HG03565 (cell line): ENCODE results near the gene COG2.
"Not testable (repeated sequence)": the region's sequence is repeated elsewhere in the genome, so short reads cannot be mapped to it uniquely, and the experiment has no call there.

Experiments
- ATAC-seq: cut with Tn5 transposase; IDR thresholded peaks from one replicate; pipeline ENCODE4 v1.9.1; 2021; ENCODE audit warnings: mild to moderate bottlenecking, moderate library complexity; ENCODE audit not compliant: unreplicated experiment

COG2 gene, protein sequence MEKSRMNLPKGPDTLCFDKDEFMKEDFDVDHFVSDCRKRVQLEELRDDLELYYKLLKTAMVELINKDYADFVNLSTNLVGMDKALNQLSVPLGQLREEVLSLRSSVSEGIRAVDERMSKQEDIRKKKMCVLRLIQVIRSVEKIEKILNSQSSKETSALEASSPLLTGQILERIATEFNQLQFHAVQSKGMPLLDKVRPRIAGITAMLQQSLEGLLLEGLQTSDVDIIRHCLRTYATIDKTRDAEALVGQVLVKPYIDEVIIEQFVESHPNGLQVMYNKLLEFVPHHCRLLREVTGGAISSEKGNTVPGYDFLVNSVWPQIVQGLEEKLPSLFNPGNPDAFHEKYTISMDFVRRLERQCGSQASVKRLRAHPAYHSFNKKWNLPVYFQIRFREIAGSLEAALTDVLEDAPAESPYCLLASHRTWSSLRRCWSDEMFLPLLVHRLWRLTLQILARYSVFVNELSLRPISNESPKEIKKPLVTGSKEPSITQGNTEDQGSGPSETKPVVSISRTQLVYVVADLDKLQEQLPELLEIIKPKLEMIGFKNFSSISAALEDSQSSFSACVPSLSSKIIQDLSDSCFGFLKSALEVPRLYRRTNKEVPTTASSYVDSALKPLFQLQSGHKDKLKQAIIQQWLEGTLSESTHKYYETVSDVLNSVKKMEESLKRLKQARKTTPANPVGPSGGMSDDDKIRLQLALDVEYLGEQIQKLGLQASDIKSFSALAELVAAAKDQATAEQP

DNA sequence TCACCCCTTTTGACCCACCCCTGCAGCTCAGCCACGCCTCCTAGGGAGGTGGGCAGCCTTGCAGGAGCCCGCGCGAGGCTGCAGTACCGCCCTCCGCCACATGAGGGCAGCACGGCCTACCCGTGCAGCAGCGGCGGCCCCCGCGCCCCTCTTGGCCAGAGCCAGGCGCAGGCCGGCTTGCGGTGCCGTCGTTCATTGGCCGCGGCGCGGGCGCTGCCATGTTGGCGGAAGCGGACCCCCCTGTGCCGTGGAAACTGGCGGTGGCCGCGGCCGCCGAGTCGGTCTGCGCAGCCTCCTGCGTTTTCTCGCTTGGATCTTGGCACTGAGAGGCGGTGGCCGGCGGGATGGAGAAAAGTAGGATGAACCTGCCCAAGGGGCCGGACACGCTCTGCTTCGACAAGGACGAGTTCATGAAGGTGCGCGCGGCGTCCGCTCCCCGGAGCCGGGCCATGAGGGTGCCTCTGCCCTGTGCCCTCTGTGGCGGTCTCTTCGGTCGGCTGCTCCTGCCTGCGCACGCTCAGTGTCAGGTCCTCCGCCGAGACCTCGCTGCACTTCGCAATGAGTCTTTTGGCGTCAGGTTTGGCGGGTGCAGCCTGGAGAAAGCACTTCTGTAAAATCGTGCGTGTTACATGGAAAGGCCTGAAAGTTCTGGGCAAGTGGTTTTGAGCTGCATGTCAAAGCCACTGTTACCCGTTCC, at the start of gene COG2:
COG2 (plus strand) TSS at position 219 of the 697 bp plus-strand sequence; CDS start at position 345, 126 bp downstream.
- ATAC-seq = peak; percentile 91

DNA sequence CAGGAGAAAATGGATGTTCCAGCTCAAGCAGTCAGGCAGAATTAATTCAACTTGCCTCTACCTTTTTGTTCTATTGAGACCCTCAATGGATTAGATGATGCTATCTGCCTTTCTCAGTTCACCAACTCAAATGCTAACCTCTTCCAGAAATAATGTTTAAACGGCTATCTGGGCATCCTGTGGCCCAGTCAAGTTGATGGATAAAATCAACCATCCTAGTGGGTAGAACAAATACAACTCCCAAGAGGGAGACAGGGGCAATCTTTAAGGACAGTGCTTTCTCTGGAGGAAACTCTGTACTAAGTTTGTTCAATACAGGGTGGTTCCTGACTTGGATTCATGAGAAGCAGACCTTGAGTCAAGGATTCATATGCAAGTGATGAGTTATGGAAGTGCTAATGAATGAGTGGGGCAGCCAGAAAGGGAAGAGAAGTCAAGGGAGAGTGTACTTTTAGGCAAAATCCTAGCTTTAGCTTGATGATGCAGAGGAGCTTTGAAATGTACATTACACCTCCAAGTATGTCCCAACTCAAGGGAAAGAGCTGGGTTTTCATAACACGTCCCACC, 49.4 kb upstream of the COG2 start:
- ATAC-seq = no peak

DNA sequence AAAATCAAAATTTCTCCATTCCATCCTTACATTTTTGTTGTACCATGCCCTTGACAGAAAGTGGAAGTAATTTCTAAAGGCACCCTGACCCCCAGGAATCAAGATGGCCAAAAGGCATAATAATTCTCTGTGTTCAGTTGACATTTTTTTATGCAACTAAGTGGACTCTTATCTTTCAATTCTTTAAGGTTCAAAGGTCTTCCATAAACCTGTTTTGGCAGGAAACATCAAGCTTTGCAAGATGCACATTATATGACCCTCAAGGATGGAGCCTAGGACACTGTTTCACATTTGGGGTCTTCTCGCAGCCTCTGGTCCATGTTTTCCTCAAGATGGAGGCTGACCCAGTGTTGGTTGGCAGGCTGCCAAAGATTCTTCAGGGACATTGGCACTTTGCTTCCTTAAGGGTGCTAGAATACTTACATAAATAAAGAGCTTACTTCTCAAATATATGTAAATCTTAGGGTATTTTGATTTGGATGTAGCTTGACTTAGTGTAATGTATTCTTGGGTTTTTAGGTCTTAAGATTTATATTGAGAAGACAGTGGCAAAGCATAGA, 48.0 kb upstream of the COG2 start:
- ATAC-seq = no peak

DNA sequence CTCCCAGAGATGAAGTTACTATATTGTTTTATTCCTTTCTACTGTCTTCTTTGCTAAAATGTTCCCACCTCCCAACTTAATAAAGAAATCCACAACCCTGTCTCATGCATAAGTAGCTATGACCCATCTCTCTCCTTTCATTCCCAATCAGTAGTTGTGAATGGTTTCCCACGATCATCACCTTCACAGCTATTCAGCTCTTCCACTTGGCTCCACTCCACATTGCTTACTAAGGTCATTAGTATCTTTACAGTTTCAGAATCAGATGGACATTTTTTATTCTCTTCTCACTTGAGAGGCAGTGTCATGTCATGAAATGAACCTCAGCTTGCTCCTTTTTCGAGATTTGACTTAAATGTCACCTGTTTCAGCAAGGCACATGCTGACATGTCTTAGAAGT, 47.1 kb upstream of the COG2 start:
- ATAC-seq = no peak

DNA sequence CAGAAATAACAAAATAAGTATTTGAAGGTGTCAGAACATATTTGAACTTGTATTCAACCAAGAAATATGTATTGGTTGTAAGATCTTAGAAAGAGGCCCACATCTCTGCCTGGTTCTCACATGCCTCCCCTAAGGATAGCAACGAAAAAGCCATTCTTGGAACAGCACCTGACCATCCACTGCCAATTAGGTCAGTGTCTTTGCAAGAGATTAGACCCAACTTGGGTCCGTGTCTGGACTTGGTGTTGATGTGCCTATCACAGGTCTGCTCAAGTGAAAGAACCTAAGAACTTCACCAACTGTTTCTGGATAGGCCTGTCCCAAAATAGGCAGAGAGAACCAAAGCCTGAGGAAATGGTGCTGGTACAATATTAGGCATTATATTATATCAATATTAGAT, 46.0 kb upstream of the COG2 start:
- ATAC-seq = no peak

DNA sequence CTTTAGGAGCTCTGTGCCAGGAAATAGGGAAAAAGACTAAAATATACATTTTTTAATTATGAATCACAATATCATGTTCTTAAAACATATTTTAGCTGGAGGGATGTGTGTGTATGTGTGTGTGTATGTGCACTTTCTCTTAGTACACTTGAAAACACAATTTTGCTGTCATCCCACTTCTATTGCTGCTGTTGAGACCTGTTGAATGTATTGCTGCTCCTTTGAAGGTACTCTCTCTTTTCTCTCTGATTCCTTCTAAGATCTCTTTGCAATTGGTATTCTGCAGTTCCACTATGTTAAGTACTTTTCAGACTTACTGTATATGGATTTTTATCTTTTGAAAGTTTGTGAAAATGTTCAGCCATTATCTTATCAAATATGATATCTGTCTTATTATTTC, 43.5 kb upstream of the COG2 start:
- no peak for ATAC-seq

DNA sequence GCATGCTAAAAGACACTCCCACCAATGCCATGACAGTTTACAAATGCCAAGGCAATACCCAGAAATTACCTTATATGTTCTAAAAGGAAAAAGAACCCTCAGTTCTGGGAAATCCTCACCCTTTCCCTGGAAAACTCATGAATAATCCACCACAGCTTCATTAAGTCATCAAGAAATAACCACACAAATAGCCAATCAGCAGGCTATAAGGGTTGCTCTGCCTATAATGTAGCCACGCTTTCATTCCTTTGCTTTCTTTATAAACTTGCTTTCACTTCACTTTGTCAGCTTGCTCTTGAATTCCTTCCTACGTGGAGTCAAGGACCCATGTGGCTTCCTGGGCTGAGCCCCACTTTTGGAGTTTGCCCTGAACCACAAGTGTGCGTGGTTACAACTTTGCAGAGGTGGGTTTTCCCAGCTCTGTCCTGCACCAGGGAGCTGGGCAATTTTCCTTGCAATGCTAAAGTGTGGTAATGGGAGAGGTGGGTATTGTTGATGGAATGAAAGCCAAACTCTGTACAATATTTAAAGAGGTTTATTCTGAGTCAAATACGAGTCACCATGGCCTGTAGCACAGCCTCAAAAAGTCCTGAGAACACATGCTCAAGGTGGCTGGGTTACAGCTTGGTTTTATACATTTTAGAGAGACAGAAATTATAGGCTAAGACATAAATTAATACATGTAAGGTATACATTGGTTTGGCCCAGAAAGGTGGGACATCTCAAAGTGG, 42.2 kb upstream of the COG2 start:
- no peak for ATAC-seq

DNA sequence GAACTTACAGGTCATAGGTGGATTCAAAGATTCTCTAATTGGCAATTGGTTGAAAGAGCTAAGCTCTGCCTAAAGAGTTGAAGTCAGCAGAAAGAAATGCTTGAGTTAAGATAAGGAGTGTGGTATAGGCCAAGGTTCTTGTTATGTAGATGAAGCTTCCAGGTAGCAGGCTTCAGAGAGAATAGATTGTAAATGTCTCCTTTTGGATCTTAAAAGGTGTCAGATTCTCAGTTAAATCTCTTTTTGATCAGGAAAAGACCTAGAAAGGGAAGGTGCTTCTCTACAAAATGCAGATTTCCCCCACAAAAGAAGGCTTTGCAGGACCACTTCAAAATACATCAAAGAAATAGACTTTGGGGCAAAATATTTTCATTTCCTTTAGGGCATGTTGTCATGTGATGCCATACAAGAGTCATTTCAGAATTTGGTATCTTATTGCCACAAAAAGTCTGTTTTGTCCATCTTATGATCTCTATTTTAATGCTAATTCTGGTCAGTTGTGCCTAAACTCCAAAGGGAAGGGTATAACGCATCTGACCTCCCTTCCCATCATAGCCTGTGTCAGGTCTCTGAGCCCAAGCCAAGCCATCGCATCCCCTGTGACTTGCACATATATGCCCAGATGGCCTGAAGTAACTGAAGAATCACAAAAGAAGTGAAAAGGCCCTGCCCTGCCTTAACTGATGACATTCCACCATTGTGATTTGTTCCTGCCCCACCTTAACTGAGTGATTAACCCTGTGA, 41.5 kb upstream of the COG2 start:
- ATAC-seq = not testable (repeated sequence)

DNA sequence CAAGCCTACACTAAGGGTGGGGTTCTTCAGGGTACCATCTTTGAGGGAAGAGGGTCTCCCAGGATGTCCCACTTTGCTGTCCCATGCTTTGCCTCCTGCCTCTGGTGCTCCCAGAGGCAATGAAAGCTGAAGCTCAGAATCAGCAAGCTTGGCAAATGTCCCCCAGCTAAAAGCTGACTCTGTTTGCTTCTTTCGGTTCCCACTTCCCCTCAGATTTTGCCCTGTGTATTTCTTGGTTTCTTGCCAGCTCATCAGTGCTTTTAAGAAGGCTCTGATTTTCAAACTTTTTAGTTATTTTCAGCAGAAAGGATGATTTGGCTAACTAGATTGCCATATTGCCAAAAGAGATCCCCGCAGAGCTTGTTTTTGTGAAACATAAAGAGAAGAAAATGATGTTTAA, 33.1 kb upstream of the COG2 start:
- no peak for ATAC-seq

DNA sequence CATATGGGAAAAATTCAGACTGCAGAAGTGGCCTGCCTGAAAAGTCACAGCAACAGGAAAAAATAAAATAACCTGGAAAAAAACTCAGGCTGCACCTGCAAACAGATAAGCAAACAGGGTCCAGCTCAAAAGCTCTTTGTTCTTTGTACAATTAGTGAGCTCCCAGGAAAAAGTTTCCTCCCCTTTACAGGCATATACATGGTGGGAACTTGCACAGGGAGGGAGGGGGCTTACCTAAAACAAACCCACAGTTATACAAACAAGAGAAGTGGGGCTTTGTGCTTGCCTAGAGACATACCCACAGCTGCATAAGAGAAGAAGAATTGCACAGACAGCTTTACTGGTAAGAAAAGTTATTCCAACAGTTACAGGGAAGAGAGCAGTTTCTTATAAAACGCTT, 31.7 kb upstream of the COG2 start:
- no peak for ATAC-seq

DNA sequence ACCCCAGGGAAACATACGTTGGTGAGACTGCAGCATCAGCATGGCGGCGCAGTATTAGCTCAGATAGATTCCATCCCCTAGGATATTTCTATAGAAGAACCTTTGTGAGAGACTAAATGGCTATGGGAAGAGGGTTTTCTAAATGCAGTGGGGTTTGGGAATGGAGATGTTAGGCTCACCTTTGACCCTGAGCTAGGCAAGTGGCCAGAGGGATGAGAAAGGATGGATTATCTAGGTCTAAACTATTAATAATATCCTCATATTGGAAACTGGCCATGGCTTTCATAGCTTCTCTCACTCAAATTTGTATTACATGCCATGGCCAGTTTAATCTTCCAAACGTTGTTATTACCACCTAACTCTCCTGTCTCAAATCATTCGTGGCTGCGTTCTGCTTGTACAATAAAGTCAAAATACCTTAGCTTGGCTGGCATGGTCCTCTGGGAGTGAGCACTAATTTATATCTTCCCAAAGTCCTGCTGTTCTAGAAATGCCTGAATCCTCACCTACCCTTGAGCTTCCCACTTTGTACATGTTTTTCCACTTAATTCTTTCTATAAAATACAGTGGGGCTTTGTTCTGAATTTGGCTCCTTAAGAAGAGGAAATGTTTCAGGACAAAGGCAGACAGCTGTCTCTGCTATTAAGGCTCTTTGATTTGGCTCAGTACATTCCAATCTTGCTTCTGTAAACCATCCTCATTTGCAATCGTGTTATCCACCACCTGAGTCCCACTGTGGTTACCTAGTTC, 31.0 kb upstream of the COG2 start:
- ATAC-seq = no peak

DNA sequence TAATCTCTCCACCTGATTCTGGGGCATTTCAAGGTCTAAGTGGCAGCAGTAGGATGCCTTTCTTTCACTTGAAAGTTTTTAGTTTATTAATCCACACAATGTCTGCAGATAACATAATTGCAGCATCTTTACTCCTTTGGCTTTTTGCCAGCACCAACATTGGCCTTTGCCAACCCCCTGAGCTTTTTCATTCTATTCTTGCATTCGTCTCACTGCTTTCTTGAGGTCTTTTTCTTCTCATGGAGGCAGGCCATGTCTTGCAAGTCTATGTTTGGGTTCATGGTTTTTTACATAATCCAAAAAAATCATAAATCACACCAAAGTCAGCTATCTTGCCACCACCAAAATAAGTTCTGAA, 30.4 kb upstream of the COG2 start:
- ATAC-seq = no peak

DNA sequence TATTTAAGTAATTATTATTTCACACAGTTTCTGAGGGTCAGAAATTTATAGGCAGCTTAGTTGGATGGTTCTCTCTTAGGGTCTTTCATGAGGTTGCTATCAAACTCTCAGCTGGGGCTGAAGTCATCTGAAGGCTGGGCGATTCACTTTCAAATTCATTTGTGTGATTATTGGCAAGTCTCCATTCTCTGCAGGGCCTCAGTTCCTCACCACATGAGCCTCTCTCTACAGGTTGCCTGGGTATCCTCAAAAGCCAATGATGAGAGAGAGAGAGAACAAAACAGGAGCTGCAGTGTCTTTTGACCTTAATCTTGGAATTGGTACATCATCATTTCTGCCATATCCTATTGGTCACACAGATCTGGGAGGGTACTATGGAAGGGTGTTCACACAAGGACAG, 29.6 kb upstream of the COG2 start:
- ATAC-seq = no peak

DNA sequence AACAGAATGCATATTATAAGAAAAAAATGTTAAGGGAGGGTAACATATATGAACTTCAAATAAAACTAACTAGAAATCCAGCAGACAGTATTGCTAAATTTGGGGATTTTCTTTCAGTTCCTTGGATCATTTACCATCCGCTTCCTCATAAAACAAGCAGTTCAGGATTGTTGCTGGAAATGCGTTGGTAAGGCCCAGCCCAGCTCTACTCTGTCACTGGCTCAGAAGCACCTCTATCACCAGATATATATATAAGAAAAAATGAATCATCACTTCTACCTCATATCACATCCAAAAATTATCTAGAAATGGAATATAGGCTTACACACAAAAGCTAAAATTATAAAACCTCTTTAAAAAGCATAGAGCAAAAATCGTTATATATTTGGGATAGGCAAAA, 28.2 kb upstream of the COG2 start:
- no peak for ATAC-seq

DNA sequence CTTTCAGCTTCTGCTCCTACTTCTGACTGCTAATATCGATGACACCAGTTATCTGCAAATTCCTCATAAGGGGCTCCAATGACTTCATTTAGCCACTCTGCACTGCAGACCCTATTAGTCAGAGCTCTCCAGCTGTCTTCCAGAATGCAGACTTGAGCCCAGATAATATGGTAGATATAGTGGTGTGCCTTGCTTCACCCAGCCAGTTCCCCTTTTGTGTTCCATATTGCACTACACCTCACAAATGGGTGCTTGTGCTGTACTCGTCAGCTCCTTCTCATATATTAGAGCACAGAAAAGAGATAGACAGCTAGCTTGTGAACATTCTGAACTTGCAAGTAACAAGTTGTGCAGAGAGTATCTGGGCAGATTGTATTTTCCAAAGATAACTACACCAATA, 23.7 kb upstream of the COG2 start:
- ATAC-seq = no peak

DNA sequence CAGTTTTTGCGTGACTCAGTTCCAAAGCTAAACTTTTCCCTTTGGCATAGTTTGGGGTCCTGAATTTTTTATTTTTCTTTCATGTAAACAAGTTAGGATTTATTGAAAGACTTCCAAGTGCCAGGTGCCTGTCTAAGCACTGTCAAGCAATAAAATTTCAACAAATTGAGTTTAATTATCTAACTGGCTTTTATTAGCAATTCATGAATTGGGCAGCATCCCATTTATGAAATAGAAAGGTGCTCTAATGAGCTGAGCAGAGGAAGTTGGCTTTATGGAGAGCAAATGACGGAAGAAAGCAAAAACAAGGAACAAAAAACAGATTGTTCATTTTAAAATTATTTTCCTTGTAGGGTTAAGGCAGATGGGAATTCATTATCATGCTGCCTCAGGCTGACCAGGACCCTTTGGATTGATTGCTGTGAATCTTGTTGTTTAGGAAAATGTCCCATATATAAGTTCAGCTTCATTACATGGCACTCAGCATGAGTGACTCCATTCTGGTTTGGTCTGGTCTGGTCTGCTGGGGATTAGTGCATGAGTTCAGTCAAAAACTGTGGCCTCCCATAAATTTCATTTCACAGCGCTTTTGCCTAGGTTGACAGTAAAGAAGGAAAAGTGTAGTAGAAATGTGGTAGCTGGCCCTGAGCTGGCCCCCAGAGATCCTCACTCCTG, 21.5 kb upstream of the COG2 start:
- no peak for ATAC-seq

DNA sequence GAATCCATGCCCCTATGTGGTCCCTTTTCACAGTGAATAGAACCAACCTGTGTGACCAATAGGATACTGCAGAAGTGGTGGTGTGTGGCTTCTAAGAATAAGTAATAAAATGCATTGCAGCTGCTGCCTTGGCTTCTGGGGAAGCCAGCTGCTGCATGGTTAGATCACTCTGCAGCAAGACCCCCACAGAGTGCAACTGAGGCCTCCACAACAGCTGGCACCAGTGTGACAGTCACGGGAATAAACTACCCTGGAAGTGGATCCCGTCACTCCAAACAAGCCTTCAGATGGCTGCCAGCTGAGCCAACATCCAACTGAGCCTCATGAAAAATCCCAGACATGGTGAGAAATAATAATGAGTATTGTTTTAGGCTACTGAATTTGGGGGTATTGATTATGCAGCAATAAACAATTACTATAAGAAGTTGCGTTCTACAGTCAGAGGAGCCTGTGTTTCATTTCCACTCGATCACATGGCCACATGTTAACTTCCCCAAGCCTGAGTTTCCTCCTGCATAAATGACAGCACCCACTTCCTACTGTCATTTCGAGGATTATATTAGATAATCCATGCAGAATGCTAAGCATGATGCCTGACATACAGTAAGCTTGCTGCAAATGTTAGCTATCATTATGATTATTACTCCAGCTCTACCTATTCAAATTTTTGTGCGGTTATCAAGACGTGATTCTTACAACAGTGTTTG, 20.8 kb upstream of the COG2 start:
- ATAC-seq = no peak

DNA sequence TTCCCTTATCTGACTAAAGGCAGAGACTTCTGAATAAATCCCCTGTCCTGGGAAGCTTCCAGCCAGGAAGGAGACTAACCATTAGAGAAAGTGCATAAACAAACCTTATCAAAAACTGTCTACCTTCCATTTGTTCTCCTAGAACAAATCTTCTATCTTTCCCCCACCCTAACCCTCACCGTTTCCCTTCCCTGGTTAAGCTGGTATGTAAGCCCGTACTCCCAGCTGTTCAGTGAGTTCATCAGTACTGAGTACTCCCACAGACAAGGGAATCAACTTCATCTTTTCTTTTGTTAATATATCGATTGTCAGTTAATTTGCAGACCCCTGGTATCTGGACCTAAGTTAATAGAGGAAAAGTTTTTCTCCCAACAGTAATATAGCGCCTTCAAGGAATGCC, 20.1 kb upstream of the COG2 start:
- ATAC-seq = no peak
